Immature natural killer cell (primary cell): ENCODE results near the gene PAX5. TPM values are rescaled to one million over a fixed set of nuclear protein-coding genes. Genes with fewer than 3 reads are reported as not detected.

Experiments used
- DNase-seq, 3 donors: peaks; one replicate each; pipeline ENCODE4 v3.0.0; 2022; ENCODE audit warnings: mixed read lengths in 1 of 3
- H3K27ac Mint-ChIP-seq, 6 donors: one replicate each; pipeline ENCODE4 v1.8.0; 2020; ENCODE audit warnings: mixed read lengths in 6 of 6, mild to moderate bottlenecking in 5 of 6, inconsistent platforms in 4 of 6, moderate library complexity in 3 of 6
- H3K27me3 Mint-ChIP-seq, 3 donors: one replicate each; pipeline ENCODE4 v1.8.0; 2020 to 2021; ENCODE audit warnings: low read depth in 3 of 3, mild to moderate bottlenecking in 3 of 3, mixed read lengths in 3 of 3, moderate library complexity in 3 of 3, inconsistent platforms in 1 of 3
- H3K36me3 Mint-ChIP-seq, 3 donors: one replicate each; pipeline ENCODE4 v1.8.0; 2020; ENCODE audit warnings: mixed read lengths in 3 of 3, inconsistent platforms in 2 of 3, mild to moderate bottlenecking in 2 of 3
- H3K4me1 Mint-ChIP-seq, 2 donors: one replicate each; pipeline ENCODE4 v1.8.0; 2020; ENCODE audit warnings: inconsistent platforms in 2 of 2, mild to moderate bottlenecking in 2 of 2, mixed read lengths in 2 of 2, moderate library complexity in 1 of 2
- H3K4me3 Mint-ChIP-seq, 5 donors: one replicate each; pipeline ENCODE4 v1.8.0; 2020; ENCODE audit warnings: mild to moderate bottlenecking in 5 of 5, mixed read lengths in 5 of 5, inconsistent platforms in 3 of 5, moderate library complexity in 3 of 5
- H3K9me3 Mint-ChIP-seq, 6 donors: one replicate each; pipeline ENCODE4 v1.8.0; 2020; ENCODE audit warnings: mild to moderate bottlenecking in 6 of 6, mixed read lengths in 6 of 6, inconsistent platforms in 4 of 6, moderate library complexity in 3 of 6
- polyA plus RNA-seq, 3 donors: library from polyadenylated mRNA; unstranded; fragments of 300-500 nt; fragmentation: Illumina TruSeq; gene quantifications; one replicate each; pipeline ENCODE4 v1.2.3, GENCODE V29; 2021

PAX5 gene
- polyA plus RNA-seq, 3 donors from 2014 or later: 0.03 TPM; not detected in 2

GRCh38 chr9:36848946-36849345, 185.1 kb downstream of the PAX5 start:
- Mint-ChIP-seq H3K4me1 (peaks cover 0 to 6% of the 10 kb centered on the region in 2 donors), H3K9me3 (peaks cover 0 to 4% (median 0%) of the 10 kb centered on the region in 6 donors), H3K36me3 (no peaks in the 10 kb centered on the region), H3K4me3 (no peak overlapping the region), H3K27me3 (peaks cover 2 to 4% (median 3%) of the 10 kb centered on the region in 3 donors), H3K27ac (no peak overlapping the region)
- no peak for DNase-seq

GRCh38 chr9:36847781-36848673, 186.0 kb downstream of the PAX5 start:
- no peak for DNase-seq
- Mint-ChIP-seq H3K27me3 (peaks cover 2 to 4% (median 3%) of the 10 kb centered on the region in 3 donors), H3K4me3 (no peak overlapping the region), H3K27ac (no peak overlapping the region), H3K4me1 (no peaks in the 10 kb centered on the region), H3K36me3 (no peaks in the 10 kb centered on the region), H3K9me3 (peaks cover 0 to 4% (median 0%) of the 10 kb centered on the region in 6 donors)

GRCh38 chr9:36846621-36847020, 187.4 kb downstream of the PAX5 start:
- H3K9me3 Mint-ChIP-seq: peaks cover 0 to 4% (median 0%) of the 10 kb centered on the region in 6 donors
- H3K4me3 Mint-ChIP-seq: no peak overlapping the region
- H3K36me3 Mint-ChIP-seq: no peaks in the 10 kb centered on the region
- H3K27ac Mint-ChIP-seq: no peak overlapping the region
- H3K27me3 Mint-ChIP-seq: peaks cover under 1 to 3% (median 2%) of the 10 kb centered on the region in 3 donors
- DNase-seq: no peak
- H3K4me1 Mint-ChIP-seq: no peaks in the 10 kb centered on the region

- H3K27me3 Mint-ChIP-seq: peaks cover 2 to 3% (median 3%) of the 10 kb centered on the region in 3 donors
- no peaks in the 10 kb centered on the region for H3K36me3 Mint-ChIP-seq
- no peak overlapping the region for H3K4me3 Mint-ChIP-seq
- peaks cover 0 to 4% (median 0%) of the 10 kb centered on the region in 6 donors for H3K9me3 Mint-ChIP-seq
- no peak overlapping the region for H3K27ac Mint-ChIP-seq
- no peak for DNase-seq
- no peaks in the 10 kb centered on the region for H3K4me1 Mint-ChIP-seq
Measured at GRCh38 chr9:36845844-36846243, 188.2 kb downstream of the PAX5 start.

- Mint-ChIP-seq H3K27ac (no peak overlapping the region), H3K27me3 (peaks cover 2 to 5% (median 3%) of the 10 kb centered on the region in 3 donors), H3K4me1 (no peaks in the 10 kb centered on the region), H3K36me3 (no peaks in the 10 kb centered on the region), H3K9me3 (peaks cover 0 to 4% (median 0%) of the 10 kb centered on the region in 6 donors), H3K4me3 (no peak overlapping the region)
- DNase-seq: no peak
Measured at GRCh38 chr9:36844961-36845360, 189.1 kb downstream of the PAX5 start.

- H3K27ac Mint-ChIP-seq: no peak overlapping the region
Measured at GRCh38 chr9:36843964-36844363, 190.1 kb downstream of the PAX5 start.

GRCh38 chr9:36842560-36843530, 191.2 kb downstream of the PAX5 start:
- Mint-ChIP-seq H3K27ac (no peak overlapping the region), H3K9me3 (peaks cover 0 to 4% (median 0%) of the 10 kb centered on the region in 6 donors), H3K4me3 (no peak overlapping the region), H3K27me3 (peaks cover 0 to 7% (median 2%) of the 10 kb centered on the region in 3 donors), H3K36me3 (no peaks in the 10 kb centered on the region), H3K4me1 (no peaks in the 10 kb centered on the region)
- no peak for DNase-seq

More at GRCh38 chr9:36843964-36844363, 190.1 kb downstream of the PAX5 start:
- no peaks in the 10 kb centered on the region for H3K4me1 Mint-ChIP-seq
- no peak for DNase-seq
- peaks cover 1 to 7% (median 4%) of the 10 kb centered on the region in 3 donors for H3K27me3 Mint-ChIP-seq
- no peak overlapping the region for H3K4me3 Mint-ChIP-seq
- H3K9me3 Mint-ChIP-seq: peaks cover 0 to 4% (median 0%) of the 10 kb centered on the region in 6 donors
- no peaks in the 10 kb centered on the region for H3K36me3 Mint-ChIP-seq

GRCh38 chr9:36840898-36841536, 193.1 kb downstream of the PAX5 start:
- DNase-seq: no peak
- H3K4me3 Mint-ChIP-seq: no peak overlapping the region
- no peaks in the 10 kb centered on the region for H3K36me3 Mint-ChIP-seq
- H3K27me3 Mint-ChIP-seq: peaks cover 3 to 7% (median 4%) of the 10 kb centered on the region in 3 donors
- H3K27ac Mint-ChIP-seq: no peak overlapping the region
- no peaks in the 10 kb centered on the region for H3K4me1 Mint-ChIP-seq
- no peaks in the 10 kb centered on the region for H3K9me3 Mint-ChIP-seq

GRCh38 chr9:36839131-36839885, 194.8 kb downstream of the PAX5 start:
- DNase-seq: no peak
- H3K4me3 Mint-ChIP-seq: no peak overlapping the region
- no peaks in the 10 kb centered on the region for H3K9me3 Mint-ChIP-seq
- H3K36me3 Mint-ChIP-seq: no peaks in the 10 kb centered on the region
- no peaks in the 10 kb centered on the region for H3K4me1 Mint-ChIP-seq
- H3K27me3 Mint-ChIP-seq: peaks cover 4 to 7% (median 4%) of the 10 kb centered on the region in 3 donors
- H3K27ac Mint-ChIP-seq: no peak overlapping the region

- Mint-ChIP-seq H3K4me3 (no peak overlapping the region), H3K27ac (no peak overlapping the region), H3K27me3 (peaks cover 4 to 9% (median 7%) of the 10 kb centered on the region in 3 donors), H3K4me1 (no peaks in the 10 kb centered on the region), H3K9me3 (no peaks in the 10 kb centered on the region), H3K36me3 (no peaks in the 10 kb centered on the region)
- DNase-seq: no peak
Measured at GRCh38 chr9:36837431-36838405, 196.3 kb downstream of the PAX5 start.

- Mint-ChIP-seq H3K27me3 (peaks cover 4 to 11% (median 6%) of the 10 kb centered on the region in 3 donors), H3K27ac (no peak overlapping the region), H3K4me1 (no peaks in the 10 kb centered on the region), H3K4me3 (no peak overlapping the region), H3K9me3 (no peaks in the 10 kb centered on the region), H3K36me3 (no peaks in the 10 kb centered on the region)
- DNase-seq: no peak
Measured at GRCh38 chr9:36836486-36836885, 197.6 kb downstream of the PAX5 start.
